Activated T-cell treated with anti-CD3 and anti-CD28 coated beads, Interleukin-2, amount 50 U/mL, for 4 hours (primary cell): Measurements from ENCODE around the gene TCIRG1. TPM values are rescaled to one million over a fixed set of nuclear protein-coding genes. Genes with fewer than 3 reads are reported as not detected.
A peak's percentile ranks its signal among the peaks of the same experiment; 100 is the strongest.

Experiments
- ATAC-seq, 2 donors: fragments of 200-7000 bp; cut with Tn5 transposase; one replicate each; pipeline ENCODE4 v1.10.0; 2021
- DNase-seq: peaks from one replicate; pipeline ENCODE4 v3.0.0-alpha.2; 2020
- H3K27me3 Mint-ChIP-seq: one replicate; pipeline ENCODE4 v1.8.0; 2021; ENCODE audit warnings: low read depth, mixed read lengths
- H3K36me3 Mint-ChIP-seq: one replicate; pipeline ENCODE4 v1.8.0; 2022; ENCODE audit warnings: mixed read lengths; ENCODE audit not compliant: insufficient read depth
- H3K4me1 Mint-ChIP-seq: one replicate; pipeline ENCODE4 v1.8.0; 2021; ENCODE audit warnings: low read depth, mixed read lengths
- H3K4me3 Mint-ChIP-seq: one replicate; pipeline ENCODE4 v1.8.0; 2021; ENCODE audit warnings: mild to moderate bottlenecking, moderate library complexity, mixed read lengths
- H3K9me3 Mint-ChIP-seq: one replicate; pipeline ENCODE4 v1.8.0; 2021; ENCODE audit warnings: mixed read lengths
- total RNA-seq, 3 donors: library from RNA; stranded (reverse); gene quantifications; one replicate each; pipeline ENCODE4 v1.2.1, GENCODE V29; 2021

TCIRG1 gene
- total RNA-seq, 3 donors from 2014 or later, result 87.0 to 109 (median 101) TPM

DNA sequence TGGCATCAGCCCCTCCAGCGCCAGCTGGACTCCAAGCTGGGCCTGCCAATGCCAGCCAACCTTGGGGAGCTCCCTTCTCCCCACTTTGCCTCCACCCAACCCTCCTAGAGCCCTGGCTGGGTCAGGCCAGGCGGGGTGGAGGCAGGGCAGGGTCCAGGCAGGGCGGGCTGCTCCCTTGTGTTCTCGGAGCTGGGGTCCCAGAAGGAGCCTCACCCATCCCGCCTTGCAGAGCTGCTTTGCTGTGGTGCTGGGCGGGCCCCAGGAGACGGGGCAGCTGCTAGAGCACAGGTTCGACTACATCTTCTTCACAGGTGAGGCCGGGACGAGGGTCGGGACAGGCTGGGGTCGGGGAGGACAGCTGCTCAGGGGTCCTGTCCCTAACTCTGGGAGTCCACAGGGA lies 19.3 kb upstream of the TCIRG1 start:
- no peaks in the 10 kb centered on the region for H3K27me3 Mint-ChIP-seq
- no peaks in the 10 kb centered on the region for H3K4me1 Mint-ChIP-seq
- H3K4me3 Mint-ChIP-seq, result no peak overlapping the region
- H3K9me3 Mint-ChIP-seq, result peaks cover 6% of the 10 kb centered on the region
- no peak for ATAC-seq
- no peaks in the 10 kb centered on the region for H3K36me3 Mint-ChIP-seq
- DNase-seq, result no peak

DNA sequence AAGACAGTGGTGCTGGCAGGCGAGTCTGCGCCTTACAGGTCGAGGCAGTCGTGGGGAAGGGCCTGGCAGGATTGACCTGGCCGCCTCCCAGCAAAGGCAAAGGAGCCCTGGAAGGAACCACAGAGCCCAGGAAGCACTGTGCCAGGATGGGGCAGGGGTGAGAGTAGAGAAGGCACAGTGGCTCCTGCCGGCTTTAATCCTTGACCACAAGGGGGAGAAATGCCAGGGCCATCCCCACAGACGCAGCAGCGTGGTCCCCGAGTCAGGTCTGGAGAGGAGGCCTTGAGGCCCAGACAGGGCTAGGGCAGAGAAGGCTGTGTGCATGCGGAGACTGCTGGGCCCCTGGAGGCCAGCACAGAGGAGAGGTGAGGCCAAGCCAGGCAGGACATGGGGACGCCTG lies 18.2 kb upstream of the TCIRG1 start:
- Mint-ChIP-seq H3K4me3 (no peak overlapping the region), H3K27me3 (no peaks in the 10 kb centered on the region), H3K9me3 (peaks cover 14% of the 10 kb centered on the region), H3K4me1 (no peaks in the 10 kb centered on the region), H3K36me3 (peaks cover 5% of the 10 kb centered on the region)
- DNase-seq (no peak), ATAC-seq (no peak)

DNA sequence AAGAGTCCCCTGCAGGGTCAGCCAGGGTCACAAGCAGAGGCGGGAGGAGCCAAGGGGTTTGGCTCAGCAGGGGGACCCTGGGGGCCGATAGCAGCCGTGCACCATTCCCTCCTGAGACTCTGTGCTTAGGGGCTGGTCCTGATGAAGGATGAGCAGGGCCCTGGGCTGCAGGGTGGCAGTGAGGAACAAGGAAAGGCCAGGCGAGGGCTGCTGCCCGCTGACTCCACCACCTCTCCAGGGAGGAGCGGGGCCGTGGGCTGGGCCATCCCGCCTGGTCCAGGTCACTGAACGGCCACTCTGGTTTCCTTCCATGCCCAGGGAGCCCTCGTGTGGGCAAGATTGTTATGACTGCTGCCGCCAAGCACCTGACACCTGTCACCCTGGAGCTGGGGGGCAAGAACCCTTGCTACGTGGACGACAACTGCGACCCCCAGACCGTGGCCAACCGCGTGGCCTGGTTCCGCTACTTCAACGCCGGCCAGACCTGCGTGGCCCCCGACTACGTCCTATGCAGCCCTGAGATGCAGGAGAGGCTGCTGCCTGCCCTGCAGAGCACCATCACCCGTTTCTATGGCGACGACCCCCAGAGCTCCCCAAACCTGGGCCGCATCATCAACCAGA lies 17.5 kb upstream of the TCIRG1 start:
- ATAC-seq (no peak), DNase-seq (no peak)
- H3K9me3 Mint-ChIP-seq, result peaks cover 14% of the 10 kb centered on the region
- no peaks in the 10 kb centered on the region for H3K27me3 Mint-ChIP-seq
- no peak overlapping the region for H3K4me3 Mint-ChIP-seq
- H3K36me3 Mint-ChIP-seq, result peaks cover 5% of the 10 kb centered on the region
- no peaks in the 10 kb centered on the region for H3K4me1 Mint-ChIP-seq

DNA sequence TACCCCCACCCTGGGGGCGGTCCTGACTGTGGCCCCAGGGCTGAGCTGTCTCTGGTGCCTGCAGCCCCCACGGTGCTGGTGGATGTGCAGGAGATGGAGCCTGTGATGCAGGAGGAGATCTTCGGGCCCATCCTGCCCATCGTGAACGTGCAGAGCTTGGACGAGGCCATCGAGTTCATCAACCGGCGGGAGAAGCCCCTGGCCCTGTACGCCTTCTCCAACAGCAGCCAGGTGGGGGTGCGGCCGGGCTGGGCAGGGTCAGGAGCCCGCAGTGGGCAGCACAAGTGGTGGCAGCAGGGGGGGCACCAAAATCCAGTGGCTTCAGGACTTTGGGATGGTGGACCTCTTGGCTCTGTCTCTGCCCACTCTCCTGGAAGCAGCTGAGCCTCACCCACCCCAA lies 16.3 kb upstream of the TCIRG1 start:
- no peak for ATAC-seq
- Mint-ChIP-seq H3K4me1 (no peaks in the 10 kb centered on the region), H3K36me3 (peaks cover 5% of the 10 kb centered on the region), H3K9me3 (peaks cover 14% of the 10 kb centered on the region), H3K27me3 (no peaks in the 10 kb centered on the region), H3K4me3 (no peak overlapping the region)
- DNase-seq, result no peak

DNA sequence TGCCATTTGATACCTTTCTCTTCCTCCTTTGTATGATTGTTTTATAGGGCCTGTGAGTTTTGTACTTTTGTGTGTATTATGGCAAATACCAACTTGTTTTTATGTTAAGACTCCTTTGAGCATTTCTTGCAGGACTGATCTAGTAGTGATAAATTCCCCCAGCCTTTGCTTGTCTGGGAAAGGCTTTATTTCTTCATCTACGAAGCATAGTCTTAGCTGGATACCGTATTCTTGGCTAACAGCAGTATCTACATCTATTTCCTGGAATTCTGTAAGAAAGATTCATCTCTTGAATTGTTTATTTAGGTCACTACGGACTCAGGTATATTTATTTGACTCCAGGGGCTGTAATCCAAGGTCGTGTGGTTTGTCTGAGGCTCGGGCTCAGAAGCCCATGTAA lies 14.3 kb upstream of the TCIRG1 start:
- peaks cover 14% of the 10 kb centered on the region for H3K9me3 Mint-ChIP-seq

DNA sequence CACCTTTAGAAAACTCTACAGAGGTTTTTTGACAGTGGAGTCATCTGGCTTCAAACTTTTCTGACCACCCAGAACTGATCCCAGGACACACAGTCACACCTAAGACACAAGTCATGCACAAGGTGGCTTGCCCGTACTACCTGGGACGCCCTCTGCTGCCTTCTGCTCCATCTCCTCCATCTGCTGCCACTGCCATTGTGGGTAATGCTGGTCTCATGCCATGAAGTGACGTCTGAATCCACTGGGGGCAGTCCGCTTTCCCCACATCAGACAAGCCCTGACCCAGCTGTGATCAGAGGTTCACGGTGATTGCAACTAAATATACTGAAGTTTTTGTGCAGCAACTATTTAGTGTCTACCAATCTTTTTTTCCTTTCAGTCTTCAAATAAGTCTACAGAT lies 13.8 kb upstream of the TCIRG1 start:
- no peak for DNase-seq
- peaks cover 5% of the 10 kb centered on the region for H3K36me3 Mint-ChIP-seq
- H3K27me3 Mint-ChIP-seq, result no peaks in the 10 kb centered on the region
- peaks cover 7% of the 10 kb centered on the region for H3K4me1 Mint-ChIP-seq
- H3K9me3 Mint-ChIP-seq, result peaks cover 14% of the 10 kb centered on the region
- no peak for ATAC-seq
- H3K4me3 Mint-ChIP-seq, result no peak overlapping the region

More for the DNA sequence above, 14.3 kb upstream of the TCIRG1 start:
- peaks cover 3% of the 10 kb centered on the region for H3K4me1 Mint-ChIP-seq
- H3K27me3 Mint-ChIP-seq, result no peaks in the 10 kb centered on the region
- H3K4me3 Mint-ChIP-seq, result no peak overlapping the region
- DNase-seq, result no peak
- no peak for ATAC-seq
- H3K36me3 Mint-ChIP-seq, result peaks cover 5% of the 10 kb centered on the region

DNA sequence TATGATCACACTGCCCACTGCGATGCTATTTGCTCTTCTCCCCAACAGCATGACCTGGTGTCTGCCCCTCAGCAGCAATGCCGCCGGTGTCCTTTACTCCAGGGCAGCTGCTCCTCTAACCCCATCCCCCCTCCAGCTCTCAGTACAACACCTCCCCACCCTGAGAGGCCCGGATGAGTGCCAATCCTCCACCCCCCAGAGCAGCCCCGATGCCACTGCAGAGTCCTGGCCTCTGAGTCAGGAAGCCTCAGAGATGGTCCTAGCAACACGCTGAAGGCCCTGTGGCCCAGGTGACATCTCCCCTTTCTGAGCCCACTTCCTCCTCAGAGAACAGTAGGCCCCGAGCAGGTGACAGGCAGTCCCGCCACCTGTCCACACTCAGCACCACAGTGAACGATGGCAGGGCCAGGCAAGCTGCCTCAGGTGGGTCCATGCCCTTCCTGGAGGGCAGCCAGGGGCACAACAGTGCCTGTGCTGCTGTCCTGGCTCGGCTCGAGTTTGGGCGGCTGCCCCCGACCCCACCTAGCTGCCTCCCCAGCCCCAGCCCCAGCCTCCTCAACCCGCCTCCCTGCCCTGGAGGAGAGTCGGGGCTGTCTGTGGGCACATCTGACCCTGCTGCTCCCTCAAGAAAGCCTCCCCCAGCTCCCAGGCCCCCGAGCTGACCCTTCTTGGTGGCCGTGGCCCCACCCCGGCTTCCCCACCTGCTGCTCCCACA lies 12.3 kb upstream of the TCIRG1 start:
- Mint-ChIP-seq H3K4me3 (no peak overlapping the region), H3K36me3 (peaks cover 5% of the 10 kb centered on the region), H3K9me3 (peaks cover 14% of the 10 kb centered on the region), H3K4me1 (peaks cover 16% of the 10 kb centered on the region), H3K27me3 (no peaks in the 10 kb centered on the region)
- no peak for DNase-seq
- no peak for ATAC-seq

DNA sequence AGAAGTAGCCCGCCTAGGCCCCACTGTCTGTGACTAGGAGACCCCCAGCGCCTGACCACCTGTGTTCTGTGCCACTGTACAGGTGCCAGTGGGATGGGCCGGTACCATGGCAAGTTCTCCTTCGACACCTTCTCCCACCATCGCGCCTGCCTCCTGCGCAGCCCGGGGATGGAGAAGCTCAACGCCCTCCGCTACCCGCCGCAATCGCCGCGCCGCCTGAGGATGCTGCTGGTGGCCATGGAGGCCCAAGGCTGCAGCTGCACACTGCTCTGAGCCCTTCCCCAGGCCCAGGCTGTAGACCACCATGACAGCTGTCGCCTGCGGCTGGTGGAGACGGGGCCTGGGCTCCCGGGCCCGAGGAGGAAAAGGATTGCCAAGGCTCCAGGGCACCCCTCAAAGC lies 11.2 kb upstream of the TCIRG1 start:
- H3K27me3 Mint-ChIP-seq, result no peaks in the 10 kb centered on the region
- ATAC-seq (no peak), DNase-seq (no peak)
- H3K36me3 Mint-ChIP-seq, result peaks cover 5% of the 10 kb centered on the region
- no peak overlapping the region for H3K4me3 Mint-ChIP-seq
- H3K4me1 Mint-ChIP-seq, result peaks cover 19% of the 10 kb centered on the region
- peaks cover 14% of the 10 kb centered on the region for H3K9me3 Mint-ChIP-seq

DNA sequence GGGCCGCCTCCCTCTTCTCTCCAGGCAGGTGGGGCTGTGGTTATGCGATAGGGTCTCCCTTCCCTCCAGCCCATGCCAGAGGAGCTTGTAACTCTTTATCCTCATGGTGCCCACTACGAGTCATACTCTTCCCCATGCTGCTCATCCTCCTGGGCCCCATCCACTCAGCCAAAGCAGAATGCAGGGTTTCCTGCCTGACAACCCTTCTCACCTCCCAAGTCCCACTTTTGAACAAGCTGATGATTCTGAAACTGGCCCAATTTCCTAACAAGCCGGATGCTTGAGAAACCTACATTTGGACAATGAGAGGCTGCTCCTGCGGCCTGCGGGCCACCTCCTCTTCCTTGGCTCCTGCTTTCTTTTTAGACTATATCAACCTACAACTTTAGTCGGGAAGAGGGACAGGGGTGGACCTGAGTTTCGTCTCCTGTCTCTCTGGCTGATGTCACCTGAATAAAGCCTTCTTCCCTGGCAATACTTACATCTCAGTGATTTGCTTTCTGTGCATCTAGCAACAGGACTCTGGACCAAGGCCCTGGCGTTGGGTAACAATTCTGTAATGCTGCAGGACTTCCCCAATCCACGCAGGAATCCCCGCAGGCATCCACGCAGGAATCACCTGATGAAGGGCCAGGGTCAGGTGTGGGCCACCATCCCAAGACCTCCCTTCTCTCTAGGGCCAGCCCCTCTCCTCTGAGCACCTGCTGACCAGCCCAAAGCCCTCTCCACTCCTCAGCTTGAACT lies 9.9 kb upstream of the TCIRG1 start:
- peaks cover 13% of the 10 kb centered on the region for H3K9me3 Mint-ChIP-seq
- DNase-seq (no peak), ATAC-seq (no peak)
- peak overlapping the region; percentile 93 for H3K4me3 Mint-ChIP-seq
- H3K4me1 Mint-ChIP-seq, result peaks cover 19% of the 10 kb centered on the region
- H3K27me3 Mint-ChIP-seq, result no peaks in the 10 kb centered on the region
- H3K36me3 Mint-ChIP-seq, result peaks cover 7% of the 10 kb centered on the region

DNA sequence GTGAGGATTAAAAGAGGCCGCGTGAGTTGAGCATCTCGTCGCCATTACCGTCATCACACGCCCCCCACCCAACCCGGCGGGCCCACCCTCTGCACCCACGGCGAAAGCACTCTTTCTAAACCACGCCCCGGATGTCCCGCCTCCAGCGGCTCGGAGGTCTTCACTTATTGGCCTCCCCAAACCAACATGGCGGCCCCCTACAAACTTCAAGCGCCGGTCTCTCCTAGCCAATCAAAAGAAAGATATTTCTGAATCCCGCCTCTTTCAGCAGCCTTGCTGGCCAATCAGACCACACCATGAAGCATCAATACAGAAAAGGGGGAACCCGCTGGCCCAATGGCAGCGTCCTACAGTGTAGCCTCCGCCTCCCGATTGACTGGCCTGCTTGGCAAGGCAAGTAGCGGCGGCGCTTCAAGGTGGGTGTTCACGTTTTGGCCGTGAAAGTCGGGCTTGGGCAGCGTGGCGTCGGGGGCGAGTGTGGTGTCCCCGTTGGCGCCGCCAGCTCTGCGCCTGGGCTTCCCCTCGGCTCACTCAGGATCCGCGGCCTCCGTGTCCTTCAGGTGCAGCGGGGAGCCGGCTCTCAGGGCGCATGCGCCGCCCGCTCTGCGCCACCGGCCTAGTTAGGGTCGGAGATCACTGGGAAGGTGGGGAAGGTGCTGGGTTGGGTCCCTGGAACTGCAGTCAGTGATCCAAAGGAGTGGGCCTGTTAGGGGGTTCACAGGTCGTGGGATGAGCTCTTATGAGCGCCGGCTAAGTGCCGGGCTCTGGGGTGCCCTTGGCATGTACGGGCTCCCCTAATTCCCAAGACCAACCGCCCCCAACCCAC lies 8.3 kb upstream of the TCIRG1 start, which contains the start of gene NDUFS8:
TSS of gene NDUFS8 (plus strand) at position 364 of the 826 bp plus-strand sequence. CDS start 1,471 bp downstream, outside the sequence.
- ATAC-seq (peak; percentile 97), DNase-seq (peak; percentile 96)
- no peaks in the 10 kb centered on the region for H3K27me3 Mint-ChIP-seq
- peaks cover 2% of the 10 kb centered on the region for H3K36me3 Mint-ChIP-seq
- H3K9me3 Mint-ChIP-seq, result no peaks in the 10 kb centered on the region
- H3K4me1 Mint-ChIP-seq, result peaks cover 22% of the 10 kb centered on the region
- H3K4me3 Mint-ChIP-seq, result peak within 1 kb of the TSS; percentile 93

DNA sequence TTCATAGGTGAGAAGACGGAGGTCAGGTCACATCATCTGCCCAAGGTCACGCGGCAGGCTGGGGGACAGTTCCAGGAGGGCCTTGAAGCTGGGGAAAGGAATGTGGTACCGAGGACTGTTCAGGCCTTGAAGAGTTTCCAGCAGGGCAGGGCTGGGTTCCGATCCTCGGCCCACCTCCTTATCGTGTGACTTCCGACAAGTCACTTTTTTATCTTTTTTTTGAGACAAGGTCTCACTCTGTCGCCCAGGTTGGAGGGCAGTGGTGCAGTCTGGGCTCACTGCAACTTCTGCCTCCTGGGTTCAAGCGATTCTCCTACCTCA lies 7.7 kb upstream of the TCIRG1 start:
- DNase-seq (no peak), ATAC-seq (no peak)
- Mint-ChIP-seq H3K9me3 (no peaks in the 10 kb centered on the region), H3K4me3 (peak overlapping the region; percentile 93), H3K4me1 (peaks cover 22% of the 10 kb centered on the region), H3K27me3 (no peaks in the 10 kb centered on the region), H3K36me3 (peaks cover 2% of the 10 kb centered on the region)

DNA sequence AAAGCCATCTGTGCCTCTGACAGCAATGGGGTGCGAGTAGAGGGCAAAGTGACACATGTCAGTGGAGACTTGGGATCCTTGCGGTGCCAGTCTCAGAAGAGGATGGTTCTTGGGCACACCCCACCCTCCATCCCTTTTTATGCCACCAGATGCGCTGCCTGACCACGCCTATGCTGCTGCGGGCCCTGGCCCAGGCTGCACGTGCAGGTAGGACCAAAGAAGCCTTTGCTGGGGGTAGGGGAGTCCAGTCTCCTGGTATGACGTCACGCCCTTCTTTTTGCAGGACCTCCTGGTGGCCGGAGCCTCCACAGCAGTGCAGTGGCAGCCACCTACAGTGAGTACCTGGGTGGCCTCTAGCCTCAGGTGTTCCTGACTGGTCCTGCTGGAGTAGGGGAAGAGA lies 6.8 kb upstream of the TCIRG1 start:
- no peak for DNase-seq
- no peak for ATAC-seq
- Mint-ChIP-seq H3K4me3 (peak overlapping the region; percentile 93), H3K4me1 (peaks cover 29% of the 10 kb centered on the region), H3K27me3 (no peaks in the 10 kb centered on the region), H3K9me3 (no peaks in the 10 kb centered on the region), H3K36me3 (peaks cover 2% of the 10 kb centered on the region)

DNA sequence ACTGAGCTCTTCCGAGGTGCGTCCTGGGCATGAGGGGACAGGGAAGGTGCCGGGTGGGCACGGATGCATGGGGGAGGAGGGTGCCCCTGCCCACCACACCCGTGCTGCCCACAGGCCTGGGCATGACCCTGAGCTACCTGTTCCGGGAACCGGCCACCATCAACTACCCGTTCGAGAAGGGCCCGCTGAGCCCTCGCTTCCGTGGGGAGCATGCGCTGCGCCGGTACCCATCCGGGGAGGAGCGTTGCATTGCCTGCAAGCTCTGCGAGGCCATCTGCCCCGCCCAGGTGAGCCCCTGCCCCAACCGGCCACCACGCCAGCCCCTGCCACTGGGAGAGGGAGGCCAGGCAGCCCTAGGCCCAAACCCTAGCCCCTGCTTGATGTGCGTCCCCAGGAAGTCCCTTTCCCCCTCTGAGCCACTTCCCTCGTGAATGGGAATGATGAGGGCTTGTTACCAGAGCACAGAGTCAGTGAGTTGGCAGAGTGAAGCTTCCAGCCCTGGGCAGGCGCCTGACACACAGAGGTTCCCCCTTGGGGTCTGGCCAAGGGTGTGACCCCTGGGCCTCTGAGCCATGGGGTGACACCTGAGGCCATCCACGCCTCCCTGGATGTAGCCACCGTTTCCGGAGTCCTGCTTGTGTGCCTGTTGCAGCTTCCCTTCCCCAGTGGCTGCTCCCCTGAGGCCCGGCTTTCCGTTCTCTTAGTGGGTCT lies 5.7 kb upstream of the TCIRG1 start:
- no peak overlapping the region for H3K4me3 Mint-ChIP-seq
- no peak for ATAC-seq
- peaks cover 36% of the 10 kb centered on the region for H3K4me1 Mint-ChIP-seq
- no peaks in the 10 kb centered on the region for H3K9me3 Mint-ChIP-seq
- peaks cover 2% of the 10 kb centered on the region for H3K36me3 Mint-ChIP-seq
- H3K27me3 Mint-ChIP-seq, result no peaks in the 10 kb centered on the region
- no peak for DNase-seq

DNA sequence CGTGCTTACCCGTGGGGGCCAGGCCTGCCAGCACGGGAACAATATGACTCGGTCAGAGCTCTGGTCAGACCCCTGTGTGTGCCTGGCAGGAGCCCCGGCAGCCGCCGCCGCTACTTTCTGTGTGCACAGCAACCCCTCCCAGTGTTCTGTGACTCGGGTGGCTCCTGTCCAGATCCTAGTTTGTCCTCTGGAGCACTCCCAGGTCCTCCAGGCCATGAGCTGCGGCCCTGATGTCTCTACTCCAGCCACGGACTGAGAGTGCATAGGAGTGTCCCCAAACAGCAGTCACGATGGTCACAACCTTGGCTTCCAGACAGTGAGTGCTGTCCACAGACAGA lies 5.1 kb upstream of the TCIRG1 start:
- peaks cover 36% of the 10 kb centered on the region for H3K4me1 Mint-ChIP-seq
- no peak overlapping the region for H3K4me3 Mint-ChIP-seq
- ATAC-seq, result no peak
- no peaks in the 10 kb centered on the region for H3K27me3 Mint-ChIP-seq
- H3K9me3 Mint-ChIP-seq, result no peaks in the 10 kb centered on the region
- peaks cover 2% of the 10 kb centered on the region for H3K36me3 Mint-ChIP-seq
- DNase-seq, result no peak
